Smooth muscle cell (in vitro differentiated cells): ENCODE measurements around the gene CAPS. TPM values are rescaled to one million over a fixed set of nuclear protein-coding genes. Genes with fewer than 3 reads are reported as not detected.

Source experiments
- DNase-seq: peaks from one replicate; lab custom pipeline; 2025; ENCODE audit not compliant: unreplicated experiment; lab: John Stamatoyannopoulos, UW
- H2AFZ ChIP-seq: fragments of 200-600 bp; sonication (generic); 2 replicates; pipeline ENCODE4 v1.6.0; 2016; ENCODE audit warnings: antibody characterized with exemption, low read depth, mild to moderate bottlenecking
- H3F3A ChIP-seq: fragments of 200-600 bp; sonication (generic); 2 replicates; pipeline ENCODE4 v1.6.0; 2017; ENCODE audit warnings: antibody characterized with exemption, low read depth
- H3K27ac ChIP-seq: fragments of 200-600 bp; sonication (generic); 2 replicates; pipeline ENCODE4 v1.5.1; 2016; ENCODE audit warnings: low read depth, mild to moderate bottlenecking
- H3K27me3 ChIP-seq: fragments of 200-600 bp; sonication (generic); 2 replicates; pipeline ENCODE4 v1.6.1; 2016; ENCODE audit warnings: low read depth, mild to moderate bottlenecking
- H3K36me3 ChIP-seq: fragments of 200-600 bp; sonication (generic); 2 replicates; pipeline ENCODE4 v1.5.1; 2016; ENCODE audit warnings: low read depth
- H3K4me1 ChIP-seq: fragments of 200-600 bp; sonication (generic); 2 replicates; pipeline ENCODE4 v1.5.1; 2016; ENCODE audit warnings: low read depth
- H3K4me2 ChIP-seq: fragments of 200-600 bp; sonication (generic); 2 replicates; pipeline ENCODE4 v1.6.0; 2016; ENCODE audit warnings: mild to moderate bottlenecking
- H3K4me3 ChIP-seq: fragments of 200-600 bp; sonication (generic); 2 replicates; pipeline ENCODE4 v1.5.1; 2016; ENCODE audit warnings: mild to moderate bottlenecking
- H3K79me2 ChIP-seq: fragments of 200-600 bp; sonication (generic); 2 replicates; pipeline ENCODE4 v1.6.0; 2016; ENCODE audit warnings: low read depth, mild to moderate bottlenecking
- H3K9ac ChIP-seq: fragments of 200-600 bp; sonication (generic); 2 replicates; pipeline ENCODE4 v1.6.0; 2016; ENCODE audit warnings: low read depth
- H3K9me3 ChIP-seq: fragments of 200-600 bp; sonication (generic); replicated peaks from 2 replicates; pipeline ENCODE4 v1.5.1; 2016; ENCODE audit warnings: low read depth
- H4K20me1 ChIP-seq: fragments of 200-600 bp; sonication (generic); 2 replicates; pipeline ENCODE4 v1.6.0; 2016; ENCODE audit warnings: low read depth
- CTCF ChIP-seq: fragments of 200-600 bp; sonication (generic); IDR thresholded peaks from 2 replicates; pipeline ENCODE4 v1.5.1; 2017; ENCODE audit warnings: borderline replicate concordance, mild to moderate bottlenecking, antibody characterized with exemption; ENCODE audit not compliant: insufficient read depth, poor library complexity, severe bottlenecking
- WGBS: methylation state at CpG from one replicate; pipeline ENCODE4 v1.1.7; 2016; ENCODE audit warnings: low lambda C conversion rate; 5-methylcytosine and 5-hydroxymethylcytosine counted together
- polyA plus RNA-seq: library from polyadenylated mRNA; unstranded; fragments of >200 nt; fragmentation: Nextera tagmentation; extraction: Ambion mirVana; gene quantifications from 2 replicates; pipeline ENCODE4 v1.2.1, GENCODE V29; 2016
- total RNA-seq: library from RNA; depleted of rRNA; stranded (reverse); fragments of >200 nt; gene quantifications from 2 replicates; pipeline ENCODE4 v1.2.3, GENCODE V29; 2014

CAPS gene
- total and polyA plus RNA-seq, 2 experiments from 2014 or later = 5.1 to 17.3 TPM

GRCh38 chr19:5932146-5932545, 18.1 kb downstream of the CAPS start:
- peaks cover 47% of the 10 kb centered on the region for H4K20me1 ChIP-seq
- no peaks in the 10 kb centered on the region for H3K9me3 ChIP-seq
- no peak for DNase-seq
- H3K27ac ChIP-seq = no peak overlapping the region
- H2AFZ ChIP-seq = no peak overlapping the region
- TF ChIP-seq CTCF = no peak
- no peak overlapping the region for H3K9ac ChIP-seq
- H3K36me3 ChIP-seq = no peaks in the 10 kb centered on the region
- H3K4me3 ChIP-seq = no peak overlapping the region
- H3K4me1 ChIP-seq = peaks cover 16% of the 10 kb centered on the region
- H3K79me2 ChIP-seq = no peaks in the 10 kb centered on the region
- 80% methylated on average over 18 of the region's 18 CpGs for whole genome bisulfite sequencing
- no peaks in the 10 kb centered on the region for H3K27me3 ChIP-seq
- no peak overlapping the region for H3K4me2 ChIP-seq
- H3F3A ChIP-seq = peaks cover 17% of the 10 kb centered on the region

GRCh38 chr19:5932609-5933262, 18.7 kb downstream of the CAPS start:
- Histone ChIP-seq H3K9ac (no peak overlapping the region), H3K4me3 (no peak overlapping the region), H3K79me2 (no peaks in the 10 kb centered on the region), H2AFZ (no peak overlapping the region), H4K20me1 (peaks cover 53% of the 10 kb centered on the region), H3F3A (peaks cover 17% of the 10 kb centered on the region), H3K27me3 (no peaks in the 10 kb centered on the region), H3K9me3 (no peaks in the 10 kb centered on the region), H3K4me2 (no peak overlapping the region), H3K4me1 (peaks cover 16% of the 10 kb centered on the region), H3K27ac (no peak overlapping the region), H3K36me3 (no peaks in the 10 kb centered on the region)
- no peak for DNase-seq
- no peak for TF ChIP-seq CTCF
- WGBS = 98% methylated on average over 21 of the region's 21 CpGs

GRCh38 chr19:5933391-5934068, 19.5 kb downstream of the CAPS start:
- no peak for DNase-seq
- no peaks in the 10 kb centered on the region for H3K9me3 ChIP-seq
- no peaks in the 10 kb centered on the region for H3K36me3 ChIP-seq
- 96% methylated on average over 20 of the region's 20 CpGs for WGBS
- peaks cover 61% of the 10 kb centered on the region for H4K20me1 ChIP-seq
- H3F3A ChIP-seq = peaks cover 17% of the 10 kb centered on the region
- H3K4me3 ChIP-seq = no peak overlapping the region
- peaks cover 8% of the 10 kb centered on the region for H3K79me2 ChIP-seq
- H3K4me1 ChIP-seq = peaks cover 16% of the 10 kb centered on the region
- H3K27ac ChIP-seq = peak overlapping the region; percentile 85
- H3K4me2 ChIP-seq = no peak overlapping the region
- no peaks in the 10 kb centered on the region for H3K27me3 ChIP-seq
- H3K9ac ChIP-seq = no peak overlapping the region
- H2AFZ ChIP-seq = no peak overlapping the region
- no peak for TF ChIP-seq CTCF

- H3K36me3 ChIP-seq = no peaks in the 10 kb centered on the region
- H3K27me3 ChIP-seq = no peaks in the 10 kb centered on the region
- H4K20me1 ChIP-seq = peaks cover 66% of the 10 kb centered on the region
- H3K9ac ChIP-seq = no peak overlapping the region
- H3K79me2 ChIP-seq = peaks cover 9% of the 10 kb centered on the region
- no peak overlapping the region for H2AFZ ChIP-seq
- H3K4me2 ChIP-seq = peak overlapping the region; percentile 73
- DNase-seq = no peak
- no peak overlapping the region for H3K4me3 ChIP-seq
- WGBS = 92% methylated on average over 5 of the region's 5 CpGs
- peaks cover 16% of the 10 kb centered on the region for H3K4me1 ChIP-seq
- peak overlapping the region; percentile 85 for H3K27ac ChIP-seq
- H3K9me3 ChIP-seq = no peaks in the 10 kb centered on the region
- TF ChIP-seq CTCF = no peak
- peaks cover 17% of the 10 kb centered on the region for H3F3A ChIP-seq
Observed at GRCh38 chr19:5934069-5934401, 20.0 kb downstream of the CAPS start.
